ENCODE data around the gene EFCAB13. TPM values are rescaled to one million over a fixed set of nuclear protein-coding genes. Genes with fewer than 3 reads are reported as not detected.
A peak's percentile ranks its signal among the peaks of the same experiment; 100 is the strongest.

EFCAB13 gene, protein sequence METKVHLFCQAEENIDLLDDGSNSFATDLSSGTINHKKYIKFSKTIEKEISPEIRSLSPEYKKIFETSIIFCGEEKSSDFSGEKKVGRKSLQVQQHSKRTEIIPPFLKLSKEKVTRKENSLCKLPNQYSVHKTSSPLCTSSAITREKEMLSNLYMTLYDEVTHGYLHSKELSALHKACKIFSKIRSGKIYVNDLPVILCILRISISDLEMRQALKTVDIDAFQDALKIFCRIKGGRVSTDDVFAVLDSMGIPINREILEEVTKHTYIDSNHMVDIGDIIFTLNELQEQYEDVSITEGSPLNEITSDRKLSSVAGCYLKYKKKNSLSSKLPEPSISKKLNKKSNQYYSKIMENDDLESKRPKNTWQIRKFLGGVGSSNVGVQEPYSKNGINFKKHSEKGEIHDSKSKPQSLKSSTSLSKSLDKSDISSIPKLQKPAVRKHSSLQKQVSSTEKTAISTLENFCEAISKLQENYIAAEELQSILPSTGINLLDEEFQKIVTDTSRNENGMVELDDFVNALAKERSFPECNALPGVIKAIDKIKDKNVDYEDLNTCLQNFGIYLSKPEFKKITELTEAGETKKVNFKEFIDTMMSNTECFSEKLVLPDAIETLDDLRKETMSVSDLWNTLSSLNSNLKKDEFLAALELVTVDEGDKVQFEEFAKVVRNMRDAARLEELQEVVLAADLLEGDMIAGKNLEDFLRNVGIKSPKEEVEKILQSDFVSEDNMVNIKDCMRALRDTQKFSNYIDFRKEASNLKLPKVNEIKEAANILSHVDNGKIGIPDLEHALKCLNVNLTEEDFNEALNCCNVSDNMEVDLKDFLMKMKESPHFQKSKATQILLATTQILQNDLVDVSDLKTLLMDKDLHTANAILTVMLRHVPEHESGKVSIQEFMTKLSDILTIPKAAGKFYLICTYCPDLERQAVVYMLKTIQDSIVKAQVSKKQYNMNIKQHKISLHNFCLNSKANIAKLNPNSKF
- total RNA-seq (10 to 100 TPM; 28.1 to 34.2 TPM), polyA plus RNA-seq (1 to 10 TPM; 1.4 to 6.3 TPM)
- long read RNA-seq, donor 1, partial matches to known transcripts = 1 of 5 reads
- long read RNA-seq, donor 1, other reads (novel, unspliced or antisense) = 4 of 5 reads
- long read RNA-seq, donor 2, partial matches to known transcripts = 1 of 20 reads
- long read RNA-seq, donor 2, other reads (novel, unspliced or antisense) = 19 of 20 reads

GRCh38 chr17:47323382-47324223 is at the start of gene EFCAB13:
Gene EFCAB13, plus strand, starts transcription at chr17:47323955. Its CDS starts 4,399 bp downstream, at chr17:47328354.
- Histone ChIP-seq H3K9me3 (ENCODE audit: control insufficient read depth, low read length) (no peaks in the 10 kb centered on the region), H3K27ac (ENCODE audit: low read depth in 1 of 2, low read length in 2 of 2) (peak within 1 kb of the TSS; percentile 38 to 57), H3K27me3 (ENCODE audit: control insufficient read depth in 1 of 2, insufficient read depth in 2 of 2, low read length in 1 of 2) (no peaks in the 10 kb centered on the region), H3K36me3 (ENCODE audit: control insufficient read depth in 1 of 2, insufficient read depth in 2 of 2, low read length in 1 of 2) (no peaks in the 10 kb centered on the region), H3K4me1 (ENCODE audit: control insufficient read depth in 1 of 2, insufficient read depth in 2 of 2, low read length in 2 of 2) (no peaks in the 10 kb centered on the region), H3K4me3 (ENCODE audit: low read length in 2 of 2) (peak within 1 kb of the TSS; percentile 46 to 58)
- peak; percentile 94 to 97 for DNase-seq
- WGBS, 2 donors = 1% methylated on average over 60 to 72 of the region's 72 CpGs
- peak; percentile 99 for ATAC-seq (ENCODE audit: low FRiP score)
- intact Hi-C loops (cut with DNase I) = loop anchor here (5.0 to 10.0 kb wide), 2 partner anchors 96 to 291 kb away; no protein-coding TSS in a partner anchor

DNA sequence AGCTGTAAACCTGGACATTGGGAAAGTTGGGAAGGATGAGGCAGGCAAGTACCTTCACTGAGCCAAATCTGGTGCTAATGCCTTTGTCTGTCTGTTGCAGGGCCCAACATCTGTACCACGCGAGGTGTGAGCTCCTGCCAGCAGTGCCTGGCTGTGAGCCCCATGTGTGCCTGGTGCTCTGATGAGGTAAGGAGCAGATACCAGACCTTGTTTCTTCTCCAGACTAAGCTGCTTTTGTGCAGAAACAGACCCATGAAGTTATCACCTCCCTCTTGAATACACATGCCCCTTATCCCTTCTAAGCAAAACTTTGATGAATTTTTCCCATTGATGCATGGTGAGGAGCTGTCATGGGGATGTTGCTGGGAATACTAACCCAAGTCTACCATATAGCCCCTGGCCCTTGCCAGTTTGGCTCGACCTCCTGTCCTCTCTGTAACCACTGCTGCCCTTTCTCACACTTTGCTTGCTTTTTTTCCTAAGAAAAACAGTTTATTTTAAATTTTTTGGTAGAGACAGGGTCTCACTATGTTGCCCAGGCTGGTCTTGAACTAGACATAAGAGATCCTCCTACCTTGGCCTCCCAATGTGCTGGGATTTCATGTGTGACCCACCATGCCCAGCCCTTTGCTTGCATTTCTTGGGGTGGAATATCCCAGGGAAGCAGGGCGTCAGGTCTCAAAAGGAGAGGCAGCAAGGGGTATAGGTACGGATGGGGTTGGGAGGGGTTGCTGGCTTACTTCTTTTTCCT is 49.3 kb upstream of the EFCAB13 start:
- Histone ChIP-seq H3K27ac (ENCODE audit: low read depth in 1 of 2, low read length in 2 of 2) (peak overlapping the region; percentile 82 to 99), H3K36me3 (ENCODE audit: control insufficient read depth in 1 of 2, insufficient read depth in 2 of 2, low read length in 1 of 2) (no peaks in the 10 kb centered on the region), H3K4me3 (ENCODE audit: low read length in 2 of 2) (no peak overlapping the region), H3K9me3 (ENCODE audit: control insufficient read depth, low read length) (no peaks in the 10 kb centered on the region), H3K27me3 (ENCODE audit: control insufficient read depth in 1 of 2, insufficient read depth in 2 of 2, low read length in 1 of 2) (no peaks in the 10 kb centered on the region), H3K4me1 (ENCODE audit: control insufficient read depth in 1 of 2, insufficient read depth in 2 of 2, low read length in 2 of 2) (peaks cover 6 to 7% of the 10 kb centered on the region in 2 donors)
- DNase-seq (no peak), ATAC-seq (ENCODE audit: low FRiP score) (no peak)
- WGBS, 2 donors = 46 to 50% methylated on average over 5 of the region's 5 CpGs
- intact Hi-C loops (cut with DNase I) = loop anchor here (5.0 kb wide), 3 partner anchors 32 to 38 kb away; no protein-coding TSS in a partner anchor

- H3K27ac ChIP-seq (ENCODE audit: low read depth in 1 of 2, low read length in 2 of 2) = peak overlapping the region; percentile 82 to 99
- ATAC-seq (ENCODE audit: low FRiP score) (peak; percentile 77), DNase-seq (peak; percentile 93 to 94)
- H3K9me3 ChIP-seq (ENCODE audit: control insufficient read depth, low read length) = no peaks in the 10 kb centered on the region
- no peaks in the 10 kb centered on the region for H3K27me3 ChIP-seq (ENCODE audit: control insufficient read depth in 1 of 2, insufficient read depth in 2 of 2, low read length in 1 of 2)
- H3K4me1 ChIP-seq (ENCODE audit: control insufficient read depth in 1 of 2, insufficient read depth in 2 of 2, low read length in 2 of 2) = peaks cover 7 to 15% of the 10 kb centered on the region in 2 donors
- H3K4me3 ChIP-seq (ENCODE audit: low read length in 2 of 2) = no peak overlapping the region
- intact Hi-C loops (cut with DNase I) = loop anchor here (5.0 kb wide), 2 partner anchors 33 to 37 kb away; no protein-coding TSS in a partner anchor
- no peaks in the 10 kb centered on the region for H3K36me3 ChIP-seq (ENCODE audit: control insufficient read depth in 1 of 2, insufficient read depth in 2 of 2, low read length in 1 of 2)
- WGBS, 2 donors = 1 to 5% methylated on average over 13 of the region's 13 CpGs
These were observed 48.3 kb upstream of the EFCAB13 start for GRCh38 chr17:47275245-47275984.

- Histone ChIP-seq H3K36me3 (ENCODE audit: control insufficient read depth in 1 of 2, insufficient read depth in 2 of 2, low read length in 1 of 2) (no peaks in the 10 kb centered on the region), H3K27ac (ENCODE audit: low read depth in 1 of 2, low read length in 2 of 2) (peak overlapping the region; percentile 82 to 99), H3K4me3 (ENCODE audit: low read length in 2 of 2) (no peak overlapping the region), H3K4me1 (ENCODE audit: control insufficient read depth in 1 of 2, insufficient read depth in 2 of 2, low read length in 2 of 2) (peaks cover 5 to 18% of the 10 kb centered on the region in 2 donors), H3K27me3 (ENCODE audit: control insufficient read depth in 1 of 2, insufficient read depth in 2 of 2, low read length in 1 of 2) (no peaks in the 10 kb centered on the region), H3K9me3 (ENCODE audit: control insufficient read depth, low read length) (no peaks in the 10 kb centered on the region)
- intact Hi-C loops (cut with DNase I) = loop anchor here (5.0 kb wide), 2 partner anchors 34 to 36 kb away; no protein-coding TSS in a partner anchor
- ATAC-seq (ENCODE audit: low FRiP score) = no peak
- no peak for DNase-seq
- 41 to 56% methylated on average over 3 of the region's 3 CpGs for WGBS, 2 donors
These were observed 47.3 kb upstream of the EFCAB13 start for GRCh38 chr17:47276444-47276843.

DNA sequence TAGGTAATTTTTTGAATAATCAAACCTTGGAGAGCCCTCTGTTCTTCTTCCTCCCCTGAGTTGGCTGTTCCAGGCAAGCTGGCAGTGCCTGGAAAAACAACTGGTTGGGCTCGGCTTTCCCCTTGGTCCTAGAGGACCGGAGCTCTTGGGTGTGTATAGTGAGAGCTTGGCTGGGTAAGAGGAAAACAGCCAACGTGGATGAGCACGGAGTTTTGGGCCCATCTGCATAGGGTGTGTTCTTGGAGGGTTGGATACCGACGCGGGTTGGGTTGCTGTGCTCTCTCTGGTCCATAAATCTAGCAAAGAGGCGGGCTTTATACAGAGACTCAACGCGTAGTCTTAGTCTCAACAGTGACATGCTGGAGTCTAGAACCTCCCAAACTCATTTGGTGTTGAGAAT is 46.9 kb upstream of the EFCAB13 start:
- DNase-seq = peak; percentile 87 to 90
- Histone ChIP-seq H3K27me3 (ENCODE audit: control insufficient read depth in 1 of 2, insufficient read depth in 2 of 2, low read length in 1 of 2) (no peaks in the 10 kb centered on the region), H3K27ac (ENCODE audit: low read depth in 1 of 2, low read length in 2 of 2) (peak overlapping the region; percentile 70 to 99), H3K4me1 (ENCODE audit: control insufficient read depth in 1 of 2, insufficient read depth in 2 of 2, low read length in 2 of 2) (peaks cover 5 to 18% of the 10 kb centered on the region in 2 donors), H3K4me3 (ENCODE audit: low read length in 2 of 2) (no peak overlapping the region), H3K36me3 (ENCODE audit: control insufficient read depth in 1 of 2, insufficient read depth in 2 of 2, low read length in 1 of 2) (no peaks in the 10 kb centered on the region), H3K9me3 (ENCODE audit: control insufficient read depth, low read length) (no peaks in the 10 kb centered on the region)
- ATAC-seq (ENCODE audit: low FRiP score) = peak; percentile 63
- intact Hi-C loops (cut with DNase I) = loop anchor here (5.0 kb wide), 2 partner anchors 35 kb away; no protein-coding TSS in a partner anchor
- 25 to 26% methylated on average over 10 of the region's 10 CpGs for WGBS, 2 donors

DNA sequence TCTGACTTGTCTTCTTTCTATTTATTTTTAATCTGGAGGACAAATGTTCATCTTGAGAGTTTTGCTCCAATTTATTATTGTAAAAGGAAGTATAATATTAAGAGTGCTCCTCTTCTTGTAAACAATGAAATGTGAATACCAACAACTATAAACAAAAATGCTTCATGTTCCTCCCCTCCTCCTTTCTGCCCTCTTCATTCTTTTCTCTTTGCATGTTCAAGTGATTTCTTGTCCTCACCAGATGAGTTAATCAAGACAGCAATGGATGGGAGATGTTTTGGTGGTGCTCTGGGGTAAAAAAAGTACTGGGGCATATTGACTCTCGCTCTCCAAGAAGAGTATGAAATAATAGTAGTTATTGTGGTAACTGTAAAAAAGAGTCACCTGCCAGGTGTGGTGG is 45.8 kb upstream of the EFCAB13 start:
- peaks cover 5 to 18% of the 10 kb centered on the region in 2 donors for H3K4me1 ChIP-seq (ENCODE audit: control insufficient read depth in 1 of 2, insufficient read depth in 2 of 2, low read length in 2 of 2)

GRCh38 chr17:47278561-47278960 is 45.2 kb upstream of the EFCAB13 start:
- peaks cover 5 to 18% of the 10 kb centered on the region in 2 donors for H3K4me1 ChIP-seq (ENCODE audit: control insufficient read depth in 1 of 2, insufficient read depth in 2 of 2, low read length in 2 of 2)
- 75 to 80% methylated on average over 4 of the region's 4 CpGs for WGBS, 2 donors
- H3K36me3 ChIP-seq (ENCODE audit: control insufficient read depth in 1 of 2, insufficient read depth in 2 of 2, low read length in 1 of 2) = no peaks in the 10 kb centered on the region
- no peak for DNase-seq
- H3K27me3 ChIP-seq (ENCODE audit: control insufficient read depth in 1 of 2, insufficient read depth in 2 of 2, low read length in 1 of 2) = no peaks in the 10 kb centered on the region
- intact Hi-C loops (cut with DNase I) = loop anchor here (2.0 to 5.0 kb wide), 3 partner anchors 16 to 36 kb away; no protein-coding TSS in a partner anchor
- ATAC-seq (ENCODE audit: low FRiP score) = no peak
- H3K9me3 ChIP-seq (ENCODE audit: control insufficient read depth, low read length) = no peaks in the 10 kb centered on the region
- H3K4me3 ChIP-seq (ENCODE audit: low read length in 2 of 2) = no peak overlapping the region
- H3K27ac ChIP-seq (ENCODE audit: low read depth in 1 of 2, low read length in 2 of 2) = peak overlapping the region; percentile 79 to 95

More for the DNA sequence above, 45.8 kb upstream of the EFCAB13 start:
- Histone ChIP-seq H3K36me3 (ENCODE audit: control insufficient read depth in 1 of 2, insufficient read depth in 2 of 2, low read length in 1 of 2) (no peaks in the 10 kb centered on the region), H3K27ac (ENCODE audit: low read depth in 1 of 2, low read length in 2 of 2) (peak overlapping the region; percentile 70 to 79), H3K9me3 (ENCODE audit: control insufficient read depth, low read length) (no peaks in the 10 kb centered on the region), H3K4me3 (ENCODE audit: low read length in 2 of 2) (no peak overlapping the region), H3K27me3 (ENCODE audit: control insufficient read depth in 1 of 2, insufficient read depth in 2 of 2, low read length in 1 of 2) (no peaks in the 10 kb centered on the region)
- DNase-seq (no peak), ATAC-seq (ENCODE audit: low FRiP score) (no peak)
- intact Hi-C loops (cut with DNase I) = loop anchor here (2.0 to 5.0 kb wide), 3 partner anchors 17 to 36 kb away; no protein-coding TSS in a partner anchor
- WGBS, 2 donors = 95 to 100% methylated on average over 1 of the region's 1 CpG
